SHP77 treated with DMSO at 0.1 percent for 48 hours (cell line): ENCODE measurements around the gene INO80.

Experiments used
- DNase-seq: peaks from one replicate; lab custom pipeline; 2025; lab: John Stamatoyannopoulos, UW

Gene INO80

DNA sequence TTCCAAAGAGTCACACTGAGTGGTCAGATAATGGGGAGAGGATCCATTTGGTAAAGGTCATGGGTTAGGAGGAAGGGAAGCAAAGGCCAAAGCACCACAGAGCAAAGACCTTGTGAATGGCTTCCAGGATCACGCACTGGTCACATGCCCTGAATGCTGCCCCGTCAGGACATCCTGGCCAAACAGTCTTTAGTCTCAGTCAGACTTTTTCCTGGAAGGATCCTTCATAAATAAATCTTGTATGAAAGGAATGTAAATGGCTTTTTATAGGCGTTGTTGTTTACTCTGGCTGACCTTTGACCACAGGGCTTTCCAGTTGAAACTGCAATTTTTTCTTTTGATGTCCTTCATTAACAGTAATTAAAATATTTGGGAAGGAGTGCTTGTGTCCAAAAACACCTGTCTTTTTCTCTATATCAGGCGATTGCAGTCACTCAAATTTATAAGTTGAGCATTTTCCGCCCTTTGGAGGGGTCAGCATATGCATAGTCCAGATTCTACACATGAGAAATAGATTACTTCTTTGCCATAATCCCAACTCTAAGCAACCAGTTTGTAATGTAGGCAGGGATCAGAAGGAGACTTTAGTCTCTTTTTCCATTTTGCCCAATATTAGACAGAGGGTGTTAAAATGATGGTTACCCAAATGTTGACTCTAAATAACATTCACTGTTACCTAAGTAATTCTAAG, 114.4 kb downstream of the INO80 start:
- no peak for DNase-seq

DNA sequence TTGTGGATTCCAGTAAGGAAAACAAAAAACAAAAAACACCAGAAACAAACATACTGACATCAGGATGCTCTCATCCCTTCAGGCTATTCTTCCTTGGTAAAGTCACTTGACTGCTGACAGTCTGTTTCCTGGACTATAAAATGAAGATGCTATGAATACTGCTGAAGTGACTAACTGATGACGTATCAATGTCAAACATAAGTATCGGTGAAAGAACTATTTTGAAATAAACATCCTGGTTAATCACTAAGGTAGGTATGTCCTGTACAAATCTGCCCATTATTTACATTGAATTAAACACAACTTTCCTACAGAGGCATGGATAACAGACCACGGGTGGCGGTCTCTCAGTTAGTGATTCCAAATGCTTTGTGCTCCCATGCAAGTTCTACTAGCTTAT, 116.9 kb downstream of the INO80 start:
- DNase-seq: no peak

DNA sequence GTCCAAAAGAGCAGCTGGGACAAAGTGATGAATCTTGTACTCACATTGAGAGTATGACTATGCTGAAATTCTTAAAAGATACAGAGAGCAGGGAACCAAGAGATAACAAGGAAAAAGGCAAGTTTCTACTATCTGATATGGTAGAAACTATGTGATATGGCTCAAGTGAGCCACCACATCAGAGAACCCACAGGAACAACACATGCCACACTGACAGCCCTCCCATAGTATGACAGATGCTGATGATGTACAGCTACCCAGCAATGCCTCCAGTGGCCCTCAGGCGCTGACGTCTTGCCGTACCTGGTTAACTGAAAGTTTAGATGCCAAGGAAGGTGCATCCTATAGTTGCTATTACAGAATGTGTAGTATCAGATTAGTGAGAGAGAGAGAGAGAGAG, 120.4 kb downstream of the INO80 start:
- no peak for DNase-seq

DNA sequence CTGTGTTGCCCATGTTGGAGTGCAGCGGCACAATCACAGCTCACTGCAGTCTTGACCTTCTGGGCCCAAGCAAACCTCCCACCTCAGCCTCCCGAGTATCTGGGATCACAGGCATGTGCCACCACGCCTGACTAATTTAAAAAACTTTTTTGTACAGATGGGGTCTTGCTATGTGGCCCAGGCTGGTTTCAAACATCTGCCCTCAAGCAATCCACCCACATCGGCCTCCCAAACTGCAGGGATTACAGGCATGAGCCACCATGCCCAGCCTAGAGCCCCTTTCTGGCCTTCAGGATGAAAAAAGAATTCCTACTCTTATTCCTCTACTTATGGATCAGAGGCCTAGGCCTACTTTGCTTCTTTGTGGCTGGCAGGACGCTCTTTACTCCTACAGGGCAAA, 123.3 kb downstream of the INO80 start:
- DNase-seq: no peak

DNA sequence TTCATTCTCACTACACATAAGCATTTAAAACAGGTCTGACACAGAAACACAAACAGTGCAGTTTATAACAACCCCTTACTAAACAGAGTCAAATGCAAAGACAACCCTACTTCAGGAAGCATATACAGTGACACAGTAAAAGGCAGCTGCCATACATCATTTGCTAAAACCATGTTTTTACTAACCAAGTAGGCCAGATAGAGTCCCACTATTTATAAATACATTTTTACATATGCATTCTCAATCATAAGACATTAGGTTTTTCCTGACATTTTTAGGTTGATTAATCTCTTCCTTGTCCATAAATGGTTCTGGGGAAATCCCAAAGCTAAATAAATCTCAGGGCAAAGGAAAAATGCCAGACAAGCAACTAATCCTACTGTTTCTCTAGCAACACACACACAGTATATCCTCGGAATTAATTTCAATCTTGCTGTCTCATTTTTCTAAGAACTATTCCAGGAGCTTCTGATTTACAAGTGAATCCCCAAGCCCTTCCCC, 123.8 kb downstream of the INO80 start:
- DNase-seq: no peak

DNA sequence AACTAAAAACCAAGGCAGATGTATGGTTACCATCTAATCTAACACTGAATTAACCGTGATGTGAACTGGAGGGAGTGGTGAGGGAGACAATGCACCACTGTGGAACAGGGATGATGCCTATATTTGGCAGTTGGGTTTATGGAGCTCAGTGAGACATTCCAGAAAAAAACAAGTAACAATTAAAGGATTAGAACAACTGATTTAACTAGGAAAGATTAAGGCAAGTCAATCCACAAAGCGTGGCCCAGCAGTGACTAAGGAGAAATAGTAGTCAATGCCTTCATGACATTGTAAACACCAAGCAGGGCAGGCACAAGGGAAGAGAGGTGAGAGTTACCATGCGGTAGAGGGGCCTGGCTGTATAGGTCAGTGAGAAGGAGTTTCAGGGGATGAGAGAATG, 124.7 kb downstream of the INO80 start:
- no peak for DNase-seq

DNA sequence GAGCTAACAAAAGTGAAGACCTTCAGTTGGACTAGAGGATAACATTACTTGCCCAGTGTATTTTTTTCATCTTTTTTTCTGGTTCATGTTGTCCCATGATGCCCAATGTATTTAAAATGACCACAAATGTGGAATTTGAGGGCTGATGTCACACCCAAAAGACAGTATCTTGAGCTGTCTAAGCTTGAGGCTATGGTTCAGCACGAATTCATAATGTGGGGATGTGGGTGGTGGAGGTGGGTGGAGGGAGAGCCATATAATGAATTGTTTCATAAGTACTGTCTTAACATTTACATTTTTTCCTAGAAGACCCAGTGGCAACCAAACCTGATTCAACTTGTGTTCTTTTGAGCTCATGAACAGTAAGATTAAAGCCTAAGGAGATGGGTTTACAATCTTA, 125.3 kb downstream of the INO80 start:
- DNase-seq: no peak

DNA sequence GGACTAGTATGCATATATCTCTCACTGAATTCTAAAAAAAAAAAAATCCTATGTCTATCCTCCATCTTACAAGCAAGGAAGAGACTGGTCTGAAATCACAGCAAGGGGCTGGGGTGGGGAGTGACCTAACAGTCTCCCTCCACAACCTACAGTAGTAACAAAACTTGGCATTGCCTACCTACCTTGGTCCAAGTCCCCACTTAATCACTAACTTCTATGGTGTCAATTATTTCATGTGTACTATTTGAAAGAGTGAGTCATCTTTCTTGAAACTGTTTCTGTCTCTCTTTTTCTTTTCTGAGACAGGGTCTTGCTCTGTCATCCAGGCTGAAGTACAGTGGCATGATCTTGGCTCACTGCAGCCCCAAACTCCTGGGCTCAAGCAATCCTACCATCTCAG, 126.0 kb downstream of the INO80 start:
- no peak for DNase-seq

DNA sequence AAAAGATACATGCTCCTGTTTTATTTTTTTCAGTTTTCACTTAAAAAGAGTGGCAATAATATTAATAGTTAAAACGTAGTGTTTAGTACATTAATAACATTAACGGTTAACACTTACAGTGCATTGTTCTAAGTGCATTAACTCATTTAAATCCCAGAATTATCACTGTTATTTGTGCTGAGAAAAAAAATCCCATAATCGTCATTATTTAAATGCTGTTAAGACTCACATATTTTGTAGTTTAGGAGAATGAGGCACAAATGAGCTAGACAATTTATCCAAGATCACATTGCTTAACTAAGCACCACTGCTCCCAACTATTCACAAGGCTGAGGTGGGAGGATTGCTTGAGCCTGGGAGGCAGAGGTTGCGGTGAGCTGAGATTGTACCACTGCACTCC, 127.9 kb downstream of the INO80 start:
- no peak for DNase-seq

DNA sequence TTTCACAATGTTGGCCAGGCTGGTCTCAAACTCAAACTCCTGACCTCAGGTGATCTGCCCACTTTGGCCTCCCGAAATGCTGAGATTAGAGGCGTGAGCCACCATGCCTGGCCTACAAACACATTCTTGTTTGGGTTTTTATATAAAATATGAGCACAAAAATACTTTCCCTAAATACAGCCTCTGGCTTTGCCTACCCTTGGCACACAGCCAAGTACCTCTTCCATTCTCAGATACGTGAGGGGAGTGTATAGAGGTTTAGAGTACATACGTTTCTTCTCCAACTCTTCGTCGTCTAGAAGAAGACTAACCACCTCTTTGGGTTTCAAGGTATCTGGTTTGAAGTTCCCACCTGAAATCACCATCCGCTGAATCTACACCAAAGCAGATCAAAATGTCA, 129.3 kb downstream of the INO80 start:
- DNase-seq: no peak

DNA sequence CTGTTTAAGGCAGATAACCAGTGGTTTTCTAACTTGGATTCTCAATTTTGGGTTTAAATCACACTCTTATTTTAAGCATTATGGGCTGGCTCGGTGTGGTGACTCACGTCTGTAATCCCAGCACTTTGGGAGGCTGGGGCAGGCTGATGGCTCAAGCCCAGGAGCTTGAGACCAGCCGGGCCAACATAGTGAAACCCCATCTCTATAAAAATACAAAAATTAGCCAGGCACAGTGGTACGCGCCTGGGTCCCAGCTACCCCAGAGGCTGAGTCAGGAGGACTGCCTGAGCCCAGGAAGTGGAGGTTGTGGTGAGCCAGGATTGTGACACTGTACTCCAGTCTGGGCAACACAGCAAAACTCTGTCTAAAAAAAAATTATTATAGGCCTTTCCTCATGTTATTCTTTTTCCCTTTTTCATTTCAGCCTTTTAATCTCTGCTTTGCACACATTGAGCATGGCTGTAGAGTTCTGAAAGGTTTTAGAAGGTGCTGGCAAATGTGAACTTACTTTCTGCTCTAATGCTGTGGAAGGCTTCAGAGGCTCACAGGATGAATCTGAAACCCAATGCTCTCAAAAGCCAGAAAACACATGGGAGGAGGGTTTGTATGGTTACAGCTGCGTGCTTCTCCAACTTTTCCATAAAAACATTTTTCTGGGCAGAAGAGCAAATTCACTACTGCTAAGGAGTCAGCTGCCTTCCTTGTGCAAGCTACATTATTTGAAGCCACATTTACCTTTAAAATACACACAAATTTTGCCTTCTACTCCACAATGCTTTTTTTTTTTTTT, 130.3 kb downstream of the INO80 start:
- no peak for DNase-seq

DNA sequence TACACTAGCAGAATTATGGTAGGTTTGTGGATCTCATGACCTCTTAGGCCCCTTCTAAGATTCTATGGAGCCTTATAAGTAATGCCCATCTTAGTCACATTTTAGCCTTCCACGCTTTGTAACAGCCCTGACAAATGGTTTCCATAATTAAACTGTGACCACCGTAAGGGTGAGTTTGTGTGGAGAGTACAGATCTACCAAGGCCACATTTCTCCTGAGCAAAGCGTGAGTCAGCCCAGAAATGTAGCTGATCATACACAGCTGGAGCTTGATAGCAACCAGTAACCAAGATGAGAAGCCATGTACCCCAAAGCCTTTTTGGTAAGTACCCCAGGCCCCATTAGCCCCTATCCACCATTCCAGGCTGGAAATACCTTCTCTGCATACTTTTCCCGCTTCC, 131.1 kb downstream of the INO80 start:
- no peak for DNase-seq

DNA sequence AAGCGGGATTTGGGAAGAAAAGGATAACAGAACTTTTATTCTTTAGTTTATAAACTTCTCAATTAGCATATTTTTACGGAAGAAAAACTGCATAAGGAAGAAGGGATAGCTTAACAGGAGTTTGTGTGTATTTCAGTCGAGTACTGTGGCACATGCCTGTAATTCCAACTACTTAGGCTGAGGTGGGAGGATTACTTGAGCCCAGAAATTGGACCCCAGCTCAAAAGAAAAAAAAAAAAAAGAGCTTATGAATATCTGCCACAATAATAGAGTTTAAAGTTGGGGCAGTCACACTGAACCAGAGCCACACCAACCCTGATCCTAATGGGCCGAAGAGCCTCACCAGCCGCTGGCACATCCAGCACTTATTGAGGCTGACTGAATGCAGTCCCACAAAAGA, 131.7 kb downstream of the INO80 start:
- no peak for DNase-seq

DNA sequence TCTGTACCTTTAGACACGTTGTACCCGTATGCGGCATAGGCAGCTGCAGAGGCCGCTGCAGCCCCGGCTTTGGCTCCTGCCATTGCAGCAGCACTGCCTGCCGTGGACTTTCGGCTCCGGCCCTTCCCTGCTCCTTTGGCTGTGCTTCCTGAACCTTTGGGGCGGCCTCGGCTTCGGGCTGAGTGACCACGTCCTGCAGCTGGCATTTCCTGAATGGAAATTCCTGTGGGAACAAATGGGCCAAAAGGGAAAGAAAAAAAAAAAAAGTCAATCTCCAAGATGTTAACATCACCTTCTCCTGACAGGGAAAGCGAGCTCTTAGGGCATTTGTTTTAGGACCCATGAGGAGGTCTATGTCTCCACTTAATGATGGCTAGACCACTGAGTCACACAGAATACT, 133.2 kb downstream of the INO80 start:
- no peak for DNase-seq

DNA sequence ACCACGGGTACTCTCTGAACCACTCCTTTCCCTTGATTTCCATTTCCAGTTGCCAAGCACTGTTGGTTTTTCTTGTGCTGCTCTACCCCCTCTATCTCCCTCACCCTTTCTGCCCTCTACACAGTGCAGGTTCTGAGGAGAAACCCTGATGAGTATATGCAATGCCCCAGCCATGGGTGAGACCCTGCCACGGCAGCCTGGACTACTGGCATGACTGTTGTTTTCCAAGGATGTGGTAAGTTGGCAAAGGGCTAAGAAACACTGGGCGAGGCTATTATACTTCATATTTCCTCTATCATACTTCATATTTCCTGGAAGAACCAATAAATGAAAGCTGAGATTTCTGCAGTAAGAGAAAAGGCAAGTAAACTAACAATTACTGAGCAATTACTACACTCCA, 134.9 kb downstream of the INO80 start:
- DNase-seq: no peak

DNA sequence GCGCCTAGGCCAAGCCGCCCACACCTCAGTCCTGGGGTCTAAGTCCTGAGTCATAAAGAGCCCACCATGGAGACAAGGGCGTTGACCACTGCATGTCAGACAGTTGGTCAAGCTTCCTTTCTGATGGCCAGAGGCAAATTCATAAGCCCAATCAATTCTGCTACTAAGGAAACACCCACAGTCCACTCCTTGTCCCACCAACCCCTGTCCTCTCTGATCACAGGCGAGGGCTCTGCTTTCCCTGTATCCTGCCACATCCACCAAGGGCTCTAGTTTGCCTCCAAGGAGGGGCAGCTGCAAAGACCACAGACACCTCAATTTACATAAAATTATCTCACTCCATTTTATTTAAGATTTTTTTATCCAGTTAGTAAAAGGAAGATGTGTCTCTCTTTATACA, 137.5 kb downstream of the INO80 start:
- DNase-seq: no peak

DNA sequence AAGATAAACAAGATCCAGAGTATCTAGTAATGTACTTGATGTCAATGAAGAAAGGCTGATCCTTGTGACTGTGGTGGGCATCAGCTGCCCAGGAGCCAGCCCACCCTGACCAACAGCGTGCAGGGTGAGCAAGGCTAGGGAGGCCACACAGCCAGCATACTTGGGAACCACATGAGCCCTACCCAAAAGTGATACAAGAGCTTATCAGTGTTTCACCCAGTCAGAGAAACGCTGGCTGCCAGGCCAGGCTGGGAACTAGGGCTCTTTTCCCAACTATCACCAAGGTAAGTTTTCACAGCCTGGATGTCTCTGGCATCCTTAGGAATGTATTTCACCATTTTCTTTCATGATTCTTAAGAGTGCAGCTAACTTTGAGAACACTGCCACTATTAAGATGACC, 137.9 kb downstream of the INO80 start:
- no peak for DNase-seq

DNA sequence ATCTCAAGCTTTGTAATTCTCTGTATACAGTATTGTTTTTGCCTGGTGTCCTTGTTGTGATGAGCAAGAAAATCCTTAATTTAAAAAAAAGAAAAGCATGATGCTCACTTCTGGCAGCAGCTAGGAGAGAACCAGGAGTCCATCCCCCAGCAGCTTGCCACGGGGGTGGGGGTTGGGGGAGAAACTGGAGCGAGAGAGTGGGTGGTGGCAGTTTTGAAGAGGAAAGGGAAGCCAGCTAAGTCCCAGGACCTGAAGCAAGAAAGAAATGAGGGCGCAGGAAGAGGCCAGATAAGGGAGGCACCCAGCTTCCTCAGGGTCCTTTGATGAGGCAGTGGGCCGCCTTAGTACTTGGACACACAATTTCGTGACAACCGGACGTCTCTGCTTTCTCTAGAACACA, 139.3 kb downstream of the INO80 start:
- DNase-seq: no peak

DNA sequence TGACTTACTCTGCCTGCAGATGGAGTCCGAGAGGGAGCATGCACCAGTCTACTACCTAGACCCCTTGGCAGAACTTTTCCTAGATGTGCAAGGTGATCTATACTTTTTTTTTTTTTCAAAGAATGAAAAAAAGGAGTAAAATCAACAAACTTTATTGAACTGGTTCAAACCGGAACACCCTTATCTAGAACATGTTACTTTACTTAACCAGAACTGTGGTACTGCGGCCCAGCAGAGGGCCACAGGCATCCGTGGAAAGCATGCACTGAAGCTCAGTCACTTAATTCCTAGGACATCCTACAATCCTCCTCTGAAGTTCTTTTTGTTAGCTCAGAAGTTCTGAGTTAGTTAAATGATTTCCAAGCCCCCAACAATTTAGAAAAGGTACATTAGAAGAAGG, 141.2 kb downstream of the INO80 start:
- DNase-seq: no peak

DNA sequence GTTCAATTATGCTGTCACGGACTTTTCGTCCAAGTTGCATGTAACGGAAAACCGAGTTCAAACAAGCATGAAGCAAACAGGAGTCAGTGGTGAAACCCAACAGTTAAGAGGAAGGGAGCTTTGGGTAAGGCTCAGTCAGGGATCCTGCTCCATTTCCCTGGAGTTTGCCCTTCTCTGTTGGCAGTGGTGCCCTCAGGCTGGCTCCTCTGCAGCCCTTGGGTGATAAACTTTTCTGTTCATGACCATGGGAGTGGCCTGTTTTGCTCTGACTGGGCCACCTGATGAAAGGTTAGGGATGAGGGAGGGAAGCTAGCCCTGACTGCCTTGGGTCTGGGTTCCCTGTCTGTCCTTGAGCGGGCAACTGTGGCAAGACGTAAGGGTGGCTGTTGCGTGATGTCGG, 146.7 kb downstream of the INO80 start:
- DNase-seq: no peak

DNA sequence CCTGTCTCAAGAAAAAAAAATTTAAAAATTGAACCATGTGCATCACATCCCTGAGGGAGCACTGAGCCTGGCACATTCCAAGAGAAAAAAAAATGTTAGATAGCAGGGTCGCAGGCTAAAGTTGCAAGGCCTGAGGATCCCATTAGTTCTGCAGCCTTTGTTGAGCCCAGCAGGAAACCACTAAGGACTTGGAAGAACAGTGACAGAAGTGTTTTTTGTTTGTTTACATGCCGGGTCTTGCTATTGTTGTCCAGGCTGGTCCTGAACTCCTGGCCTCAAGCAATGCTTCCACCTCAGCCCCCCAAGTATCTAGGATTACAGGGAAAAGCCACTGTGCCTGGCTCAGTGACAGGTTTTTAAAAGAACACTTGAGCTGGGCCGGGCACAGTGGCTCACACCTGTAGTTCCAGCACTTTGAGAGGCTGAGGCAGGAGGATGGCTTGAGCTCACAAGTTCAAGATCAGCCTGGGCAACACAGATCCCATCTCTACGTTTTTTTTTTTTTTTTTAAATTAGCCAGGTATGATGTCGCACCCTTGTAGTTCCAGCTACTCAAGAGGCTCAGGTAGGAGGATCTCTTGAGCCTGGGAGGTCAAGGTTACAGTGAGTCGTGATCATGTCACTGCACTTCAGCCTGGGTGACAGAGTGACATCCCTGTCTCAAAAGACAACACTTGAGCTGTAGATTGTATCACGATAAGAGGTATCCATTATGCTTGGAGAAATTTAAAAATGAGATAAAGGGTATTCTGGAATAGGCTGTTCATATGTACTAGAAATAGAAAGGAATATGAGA, 147.6 kb downstream of the INO80 start:
- DNase-seq: no peak

DNA sequence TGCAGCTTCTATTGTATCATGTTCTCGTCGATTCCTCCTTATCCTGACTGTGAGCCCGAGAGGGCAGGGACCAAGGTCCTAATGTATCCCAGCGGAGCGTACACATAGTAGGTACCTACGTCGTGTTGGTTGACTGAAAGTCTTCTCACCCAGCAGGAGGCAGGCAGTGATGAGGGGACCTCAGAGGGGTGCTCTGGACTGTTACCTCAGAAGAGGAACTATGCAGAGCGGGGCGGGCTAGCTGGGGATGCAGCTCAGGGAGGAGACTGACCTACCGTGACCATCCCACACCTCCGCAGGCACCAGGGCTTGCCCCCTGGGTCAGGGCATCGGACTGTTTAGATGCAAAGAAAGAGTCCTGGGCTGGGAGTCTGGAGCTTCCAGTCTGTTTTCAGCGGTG, 151.4 kb downstream of the INO80 start:
- no peak for DNase-seq

DNA sequence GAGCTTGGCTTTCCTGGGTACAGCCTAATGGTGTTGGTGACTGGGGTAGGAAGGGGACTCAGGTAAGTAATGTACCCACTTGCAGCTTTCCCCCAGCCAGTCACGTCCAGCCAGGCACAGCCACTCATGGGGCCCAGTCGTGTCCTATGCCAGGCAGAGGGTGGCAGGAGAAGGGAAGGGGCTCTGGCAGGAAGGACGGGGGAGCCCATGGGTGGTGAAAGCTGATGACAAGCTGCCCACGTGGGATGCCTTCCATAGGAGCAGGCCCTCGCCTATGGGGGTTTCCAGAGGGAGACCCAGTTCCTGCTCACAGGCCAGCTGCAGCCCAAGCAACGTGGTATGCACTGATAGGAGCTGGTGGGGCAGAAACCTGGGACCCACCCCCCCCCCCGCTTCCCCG, 152.1 kb downstream of the INO80 start:
- DNase-seq: no peak
